ENCODE measurements around the gene STAT6.

The STAT6 gene

GRCh38 chr12:57145460-57146059 lies 34.4 kb upstream of the STAT6 start:
- DNase-seq: peak; percentile 63 to 78 (median 76)

GRCh38 chr12:57143454-57143853 lies 32.3 kb upstream of the STAT6 start:
- DNase-seq: no peak

GRCh38 chr12:57142727-57143126 lies 31.6 kb upstream of the STAT6 start:
- no peak for DNase-seq

GRCh38 chr12:57142121-57142520 lies 31.0 kb upstream of the STAT6 start:
- DNase-seq: no peak

GRCh38 chr12:57141249-57141648 lies 30.1 kb upstream of the STAT6 start:
- no peak for DNase-seq

- DNase-seq: no peak
Measured at GRCh38 chr12:57139796-57140649, 28.9 kb upstream of the STAT6 start.

- DNase-seq: peak; percentile 77 to 88 (median 77)
Measured at GRCh38 chr12:57138526-57139272, 27.5 kb upstream of the STAT6 start.

- DNase-seq: no peak
Measured at GRCh38 chr12:57135527-57136326, 24.6 kb upstream of the STAT6 start.

- DNase-seq: no peak
Measured at GRCh38 chr12:57134949-57135348, 23.8 kb upstream of the STAT6 start.

GRCh38 chr12:57133916-57134315 lies 22.8 kb upstream of the STAT6 start:
- no peak for DNase-seq

GRCh38 chr12:57133013-57133569 lies 21.9 kb upstream of the STAT6 start:
- no peak for DNase-seq

GRCh38 chr12:57131896-57132744 lies 21.0 kb upstream of the STAT6 start:
- DNase-seq: no peak

GRCh38 chr12:57130941-57131340 lies 19.8 kb upstream of the STAT6 start:
- DNase-seq: no peak

- peak; percentile 85 to 92 (median 90) for DNase-seq
Measured at GRCh38 chr12:57129889-57130288, 18.7 kb upstream of the STAT6 start.

- DNase-seq: peak in 1 of 3 donors; percentile 42
Measured at GRCh38 chr12:57129321-57129842, 18.2 kb upstream of the STAT6 start.

- DNase-seq: no peak
Measured at GRCh38 chr12:57128519-57129247, 17.5 kb upstream of the STAT6 start.

GRCh38 chr12:57127726-57128518 lies 16.8 kb upstream of the STAT6 start, which contains the start of gene LRP1:
Gene LRP1 (plus strand): TSS chr12:57128483. CDS start chr12:57128965, 482 bp downstream.
- peak; percentile 86 to 95 (median 93) for DNase-seq

- DNase-seq: peak; percentile 66 to 81 (median 68)
Measured at GRCh38 chr12:57127101-57127725, 16.1 kb upstream of the STAT6 start.

- DNase-seq: no peak
Measured at GRCh38 chr12:57126561-57126960, 15.4 kb upstream of the STAT6 start.

All from suppressor macrophage treated with lipopolysaccharide for 1 hour (primary cell).